Cardiac muscle cell (in vitro differentiated cells and primary cell): ENCODE results near the gene ZC3HAV1. TPM values are rescaled to one million over a fixed set of nuclear protein-coding genes. Genes with fewer than 3 reads are reported as not detected.
A peak's percentile ranks its signal among the peaks of the same experiment; 100 is the strongest.
"Not testable (repeated sequence)": the region's sequence is repeated elsewhere in the genome, so short reads cannot be mapped to it uniquely, and the experiment has no call there.

Experiments used
- DNase-seq, 2 donors: peaks; one replicate each; pipeline versions ENCODE4 v3.0.0 to v3.0.0-alpha.2; 2010 to 2017; ENCODE audit warnings: low read depth in 1 of 2, low spot score in 1 of 2
- H3K27ac ChIP-seq: fragments of 200-600 bp; sonication (generic); 2 replicates; pipeline ENCODE4 v1.5.1; 2016
- H3K27me3 ChIP-seq: fragments of 200-600 bp; sonication (generic); 2 replicates; pipeline ENCODE4 v1.6.0; 2016; ENCODE audit warnings: control low read depth
- H3K36me3 ChIP-seq: fragments of 200-600 bp; sonication (generic); 2 replicates; pipeline ENCODE4 v1.5.1; 2016; ENCODE audit warnings: control low read depth
- H3K4me1 ChIP-seq: fragments of 200-600 bp; sonication (generic); 2 replicates; pipeline ENCODE4 v1.8.1; 2017; ENCODE audit warnings: low read depth, mild to moderate bottlenecking, mixed run types
- H3K4me3 ChIP-seq: fragments of 200-600 bp; sonication (generic); 2 replicates; pipeline ENCODE4 v1.5.1; 2016; ENCODE audit warnings: mild to moderate bottlenecking
- H3K9me3 ChIP-seq: fragments of 200-600 bp; sonication (generic); 2 replicates; pipeline ENCODE4 v1.5.1; 2017; ENCODE audit warnings: low read depth, mild to moderate bottlenecking, control low read depth
- polyA plus RNA-seq: library from polyadenylated mRNA; unstranded; fragments of >200 nt; fragmentation: Nextera tagmentation; extraction: Ambion mirVana; gene quantifications from 2 replicates; pipeline ENCODE4 v1.2.1, GENCODE V29; 2016
- total RNA-seq: library from RNA; depleted of rRNA; stranded (reverse); fragments of >200 nt; gene quantifications from 2 replicates; pipeline ENCODE4 v1.2.3, GENCODE V29; 2016
- TF ChIP-seq, protein P1 (sequence below): IDR thresholded peaks from 2 replicates; pipeline ENCODE4 v1.5.1; 2012; ENCODE audit warnings: low read depth, mild to moderate bottlenecking, low read length

ZC3HAV1 gene
- total and polyA plus RNA-seq, 2 experiments from 2014 or later, result 13.8 to 18.6 TPM

DNA sequence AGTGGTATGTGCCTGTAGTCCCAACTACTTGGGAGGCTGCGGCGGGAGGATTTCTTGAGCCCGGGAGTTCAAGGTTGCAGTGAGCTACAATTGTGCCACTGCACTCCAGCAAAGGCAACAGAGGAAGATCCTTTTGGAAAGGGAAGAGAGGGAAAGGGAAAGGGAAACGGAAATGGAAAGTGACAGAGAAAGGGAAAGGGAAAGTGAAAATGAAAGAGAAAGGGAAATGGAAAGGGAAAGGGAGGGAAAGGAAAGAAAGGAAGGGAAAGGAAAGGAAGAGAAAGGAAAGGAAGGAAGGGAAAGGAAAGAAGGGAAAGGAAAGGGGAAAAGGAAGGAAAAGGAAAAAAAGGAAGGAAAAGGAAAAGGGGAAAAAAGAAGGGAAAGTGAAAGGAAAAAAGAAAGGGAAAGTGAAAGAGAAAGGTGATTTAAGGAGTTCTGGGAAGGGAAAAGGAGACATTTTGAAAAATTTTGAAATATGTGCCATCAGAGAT lies 2.3 kb upstream of the ZC3HAV1 start:
- no peak overlapping the region for H3K4me3 ChIP-seq
- H3K9me3 ChIP-seq, result no peaks in the 10 kb centered on the region
- no peaks in the 10 kb centered on the region for H3K4me1 ChIP-seq
- H3K36me3 ChIP-seq, result no peaks in the 10 kb centered on the region
- H3K27ac ChIP-seq, result no peak overlapping the region
- DNase-seq, result no peak
- TF ChIP-seq, protein P1, sequence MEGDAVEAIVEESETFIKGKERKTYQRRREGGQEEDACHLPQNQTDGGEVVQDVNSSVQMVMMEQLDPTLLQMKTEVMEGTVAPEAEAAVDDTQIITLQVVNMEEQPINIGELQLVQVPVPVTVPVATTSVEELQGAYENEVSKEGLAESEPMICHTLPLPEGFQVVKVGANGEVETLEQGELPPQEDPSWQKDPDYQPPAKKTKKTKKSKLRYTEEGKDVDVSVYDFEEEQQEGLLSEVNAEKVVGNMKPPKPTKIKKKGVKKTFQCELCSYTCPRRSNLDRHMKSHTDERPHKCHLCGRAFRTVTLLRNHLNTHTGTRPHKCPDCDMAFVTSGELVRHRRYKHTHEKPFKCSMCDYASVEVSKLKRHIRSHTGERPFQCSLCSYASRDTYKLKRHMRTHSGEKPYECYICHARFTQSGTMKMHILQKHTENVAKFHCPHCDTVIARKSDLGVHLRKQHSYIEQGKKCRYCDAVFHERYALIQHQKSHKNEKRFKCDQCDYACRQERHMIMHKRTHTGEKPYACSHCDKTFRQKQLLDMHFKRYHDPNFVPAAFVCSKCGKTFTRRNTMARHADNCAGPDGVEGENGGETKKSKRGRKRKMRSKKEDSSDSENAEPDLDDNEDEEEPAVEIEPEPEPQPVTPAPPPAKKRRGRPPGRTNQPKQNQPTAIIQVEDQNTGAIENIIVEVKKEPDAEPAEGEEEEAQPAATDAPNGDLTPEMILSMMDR, result no peak
- no peaks in the 10 kb centered on the region for H3K27me3 ChIP-seq

DNA sequence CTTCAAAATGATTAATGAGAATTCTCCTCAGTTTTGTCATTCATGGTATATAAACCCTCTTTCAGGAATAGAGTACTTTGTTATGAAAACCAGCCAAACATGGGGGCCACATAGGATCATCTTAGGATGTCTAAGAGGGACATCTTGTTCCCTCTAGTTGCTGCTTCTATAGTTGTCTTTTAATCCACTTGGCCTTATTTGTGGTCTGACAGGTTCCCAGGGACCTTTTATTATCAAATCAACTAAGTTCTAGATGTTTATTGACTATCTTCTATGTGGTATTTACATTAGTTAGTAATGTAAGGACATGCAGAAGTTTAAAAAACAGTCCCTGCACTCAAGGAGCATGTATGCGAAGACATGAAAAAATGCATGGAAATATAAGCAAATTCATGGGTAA lies 1.6 kb upstream of the ZC3HAV1 start:
- H3K4me3 ChIP-seq, result no peak overlapping the region
- TF ChIP-seq, protein P1, result no peak
- no peaks in the 10 kb centered on the region for H3K9me3 ChIP-seq
- H3K36me3 ChIP-seq, result no peaks in the 10 kb centered on the region
- no peak for DNase-seq
- H3K27me3 ChIP-seq, result no peaks in the 10 kb centered on the region
- H3K4me1 ChIP-seq, result no peaks in the 10 kb centered on the region
- no peak overlapping the region for H3K27ac ChIP-seq

DNA sequence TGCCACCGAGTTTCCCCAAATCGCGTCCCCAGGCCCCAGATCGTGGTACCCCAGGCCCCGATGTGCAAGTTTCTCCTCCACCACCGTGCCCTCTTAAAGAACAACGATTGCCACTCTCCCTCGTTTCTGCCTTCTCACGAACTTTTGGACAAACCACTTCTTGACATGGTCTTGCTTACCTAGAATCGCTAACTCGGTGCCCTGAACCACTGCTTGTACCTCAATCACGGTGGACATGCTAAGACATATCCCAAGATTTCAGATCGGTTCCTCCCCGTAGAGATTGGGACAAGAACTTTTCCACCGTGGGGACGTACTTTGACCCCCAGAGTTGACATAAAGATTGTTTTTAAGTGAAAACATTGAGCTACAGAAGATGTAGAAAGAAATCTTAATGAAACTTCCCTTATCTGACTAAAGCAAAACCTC lies 477 bp upstream of the ZC3HAV1 start:
- no peak overlapping the region for H3K27ac ChIP-seq
- H3K9me3 ChIP-seq, result no peaks in the 10 kb centered on the region
- TF ChIP-seq, protein P1, result no peak
- no peaks in the 10 kb centered on the region for H3K27me3 ChIP-seq
- no peaks in the 10 kb centered on the region for H3K36me3 ChIP-seq
- DNase-seq, result no peak
- H3K4me1 ChIP-seq, result no peaks in the 10 kb centered on the region
- peak overlapping the region; percentile 59 for H3K4me3 ChIP-seq

DNA sequence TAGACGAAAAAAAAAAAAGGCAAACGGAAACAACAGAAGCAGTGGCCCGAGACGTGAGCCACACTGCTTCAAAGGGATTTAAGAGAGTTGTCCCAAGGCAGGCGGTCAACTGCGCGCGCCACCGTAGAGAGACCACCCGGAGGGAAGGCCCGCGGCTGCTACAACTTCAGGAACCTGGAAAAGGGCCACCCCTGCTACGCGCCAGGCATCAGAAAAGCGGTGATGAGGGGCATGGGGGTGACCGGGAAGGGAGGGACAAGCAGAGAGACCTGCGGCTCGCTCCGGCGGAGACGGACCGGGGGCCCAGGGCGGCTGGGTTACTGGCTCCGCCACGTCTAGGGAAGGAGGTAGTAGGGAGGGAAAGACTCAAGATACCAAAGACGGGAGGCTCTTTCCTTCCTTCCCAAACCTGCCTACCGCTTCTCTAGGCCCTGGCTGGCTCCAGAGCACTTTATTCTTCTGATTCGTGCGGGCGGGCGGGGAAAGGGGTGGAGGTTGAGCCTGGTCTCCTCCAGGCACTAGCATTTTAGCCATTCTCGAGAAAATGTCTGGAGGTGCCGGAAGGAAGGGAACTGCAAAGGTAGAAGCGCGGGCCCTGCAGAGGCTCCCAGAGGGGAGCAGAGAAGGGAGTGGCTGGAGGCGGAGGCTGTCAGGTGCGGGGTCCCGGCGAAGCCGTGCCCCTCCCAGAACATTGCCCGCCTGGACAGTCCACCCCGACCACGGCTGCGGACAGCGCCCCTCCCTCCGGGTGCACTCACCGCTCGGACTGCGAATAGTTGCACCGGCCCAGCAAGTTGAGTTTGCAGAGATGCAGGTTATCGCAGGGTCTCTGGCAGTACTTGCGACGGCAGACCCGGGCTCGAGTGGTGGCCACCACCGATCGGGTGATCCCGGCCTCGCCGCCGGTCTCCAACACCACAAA lies 993 bp downstream of the ZC3HAV1 start:
- Histone ChIP-seq H3K9me3 (no peaks in the 10 kb centered on the region), H3K4me1 (no peaks in the 10 kb centered on the region), H3K4me3 (peak overlapping the region; percentile 59), H3K27ac (peak overlapping the region; percentile 52), H3K36me3 (no peaks in the 10 kb centered on the region), H3K27me3 (no peaks in the 10 kb centered on the region)
- TF ChIP-seq, protein P1, result no peak
- peak; percentile 21 to 23 for DNase-seq

DNA sequence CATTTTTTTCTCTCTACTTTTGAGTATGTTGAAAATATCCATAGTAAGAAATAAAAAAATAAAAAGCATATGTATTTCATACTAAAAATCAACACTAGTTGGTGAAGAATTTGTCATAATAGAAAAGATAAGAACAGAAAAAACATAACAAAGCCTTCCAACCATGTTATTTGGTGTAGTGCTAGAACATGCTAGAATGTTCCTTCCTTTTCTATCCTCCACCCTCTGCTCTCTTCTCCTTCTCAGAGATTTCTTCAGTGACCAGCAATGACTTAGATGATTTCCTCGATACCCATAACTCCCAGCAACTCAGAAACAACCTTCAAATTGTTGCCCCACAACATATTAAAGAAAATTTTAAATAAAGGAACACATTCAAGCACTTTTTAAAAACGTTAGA lies 2.6 kb downstream of the ZC3HAV1 start:
- no peak overlapping the region for H3K27ac ChIP-seq
- H3K4me1 ChIP-seq, result no peaks in the 10 kb centered on the region
- no peaks in the 10 kb centered on the region for H3K9me3 ChIP-seq
- no peaks in the 10 kb centered on the region for H3K36me3 ChIP-seq
- TF ChIP-seq, protein P1, result no peak
- H3K4me3 ChIP-seq, result no peak overlapping the region
- H3K27me3 ChIP-seq, result no peaks in the 10 kb centered on the region
- DNase-seq, result no peak

DNA sequence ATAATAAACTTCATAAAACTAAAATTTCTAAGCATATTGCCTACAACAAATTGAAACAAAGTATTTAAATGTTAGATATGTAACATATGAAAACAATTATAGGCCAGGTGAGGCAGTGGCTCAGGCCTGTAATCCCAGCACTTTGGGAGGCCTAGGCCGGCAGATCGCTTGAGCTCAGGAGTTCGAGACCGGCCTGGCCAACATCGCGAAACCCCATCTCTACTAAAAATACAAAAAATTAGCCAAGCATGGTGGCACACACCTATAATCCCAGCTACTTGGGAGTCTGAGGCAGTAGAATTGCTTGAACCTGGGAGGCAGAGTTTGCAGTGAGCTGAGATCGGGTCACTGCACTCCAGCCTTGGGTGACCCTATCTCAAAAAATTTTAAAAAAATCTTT lies 3.3 kb downstream of the ZC3HAV1 start:
- not testable (repeated sequence) for H3K9me3 ChIP-seq, H3K36me3 ChIP-seq, DNase-seq, H3K27ac ChIP-seq, H3K4me1 ChIP-seq, H3K4me3 ChIP-seq, H3K27me3 ChIP-seq
